Activated CD8-positive, alpha-beta memory T cell treated with anti-CD3 and anti-CD28 coated beads for 1 hour (primary cell): ENCODE measurements around the gene FGFR1OP2.
"Not testable (repeated sequence)": the region's sequence is repeated elsewhere in the genome, so short reads cannot be mapped to it uniquely, and the experiment has no call there.

ENCODE experiments used
- DNase-seq, 2 donors: peaks; one replicate each; pipeline ENCODE4 v3.0.0-alpha.2; 2020; ENCODE audit warnings: low read depth in 1 of 2; ENCODE audit errors: extremely low read depth in 1 of 2

Gene FGFR1OP2

GRCh38 chr12:26940516-26941214 lies 2.4 kb downstream of the FGFR1OP2 start:
- DNase-seq: no peak

- DNase-seq: no peak
Observed at GRCh38 chr12:26941215-26941594, 2.9 kb downstream of the FGFR1OP2 start.

DNA sequence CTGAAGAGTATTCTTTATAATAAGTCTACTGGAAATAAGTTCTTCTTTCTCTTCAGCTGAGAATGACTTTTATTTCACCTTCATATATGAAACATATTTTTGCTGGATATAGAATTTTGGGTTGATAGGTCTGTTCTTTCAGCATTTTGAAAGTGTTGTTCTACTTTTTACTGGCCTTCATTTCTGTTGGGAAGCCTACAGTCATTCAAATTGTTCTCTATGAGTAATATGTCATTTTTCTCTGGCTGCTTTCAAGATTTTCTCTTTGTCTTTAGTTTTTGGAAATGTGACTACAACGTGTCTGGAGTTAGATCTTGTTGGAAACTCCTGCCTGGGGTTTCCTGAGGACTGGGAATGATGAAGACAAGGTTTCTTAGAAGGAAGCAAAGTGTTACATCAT lies 10.0 kb downstream of the FGFR1OP2 start:
- no peak for DNase-seq

DNA sequence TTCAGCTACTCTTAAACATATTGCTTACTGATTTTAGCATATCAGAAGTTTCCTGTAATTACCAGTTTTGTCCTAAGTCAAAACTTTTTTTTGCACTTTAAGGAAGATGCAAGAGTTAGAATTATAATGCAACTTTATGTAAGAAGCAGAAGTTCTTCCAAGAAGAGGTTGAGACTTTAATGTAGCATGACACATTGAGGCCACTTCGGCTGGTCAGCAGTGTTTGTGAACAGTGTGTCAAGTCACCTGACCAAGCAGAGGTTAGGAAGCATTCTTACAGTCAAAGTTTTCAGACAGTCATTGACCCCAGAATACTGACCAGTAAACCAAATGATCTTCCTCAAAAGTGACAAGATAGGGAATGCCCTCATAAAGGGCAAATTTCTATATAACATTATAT lies 15.2 kb downstream of the FGFR1OP2 start:
- DNase-seq: no peak

- no peak for DNase-seq
Observed at GRCh38 chr12:26954027-26954426, 15.8 kb downstream of the FGFR1OP2 start.

- DNase-seq: not testable (repeated sequence)
Observed at GRCh38 chr12:26961391-26961790, 23.1 kb downstream of the FGFR1OP2 start.

- no peak for DNase-seq
Observed at GRCh38 chr12:26961803-26962202, 23.5 kb downstream of the FGFR1OP2 start.

GRCh38 chr12:26963413-26963812 lies 25.1 kb downstream of the FGFR1OP2 start:
- no peak for DNase-seq

DNA sequence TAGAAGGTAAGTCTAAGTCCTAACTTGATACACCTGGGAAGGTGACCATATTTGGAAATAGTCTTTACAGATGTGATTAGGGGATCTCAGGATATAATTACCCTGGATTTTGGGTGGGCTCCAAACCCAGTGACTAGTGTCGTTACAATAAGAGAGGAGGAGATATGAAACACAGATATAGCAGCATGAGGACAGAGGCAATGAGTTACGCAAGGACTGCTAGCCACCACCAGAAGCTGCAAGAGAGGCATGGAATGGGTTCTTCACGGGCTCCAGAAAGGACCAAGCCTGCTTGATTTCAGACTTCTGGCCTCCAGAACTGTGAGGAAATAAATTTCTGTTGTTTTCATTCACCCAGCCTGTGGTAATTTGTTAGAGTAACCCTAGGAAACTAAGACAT lies 28.6 kb downstream of the FGFR1OP2 start:
- DNase-seq: no peak

DNA sequence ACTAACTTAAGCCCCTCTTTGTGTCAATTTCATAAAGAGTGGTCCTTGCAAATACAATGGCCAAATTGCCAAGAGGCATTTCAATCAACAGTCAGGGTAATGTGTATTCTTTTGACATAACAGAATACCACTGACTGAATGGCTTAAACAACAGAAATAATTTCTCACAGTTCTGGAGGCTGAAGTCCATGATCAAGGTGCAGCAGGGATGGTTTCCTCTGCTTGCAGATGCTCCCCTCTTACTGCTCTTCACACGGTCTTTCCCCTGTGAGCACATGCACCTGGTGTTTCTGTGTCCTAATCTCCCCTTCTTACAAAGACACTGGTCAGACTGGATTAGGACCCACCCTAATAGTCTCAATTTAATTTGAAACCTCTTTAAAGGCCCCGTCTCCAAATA lies 31.9 kb downstream of the FGFR1OP2 start:
- DNase-seq: no peak

DNA sequence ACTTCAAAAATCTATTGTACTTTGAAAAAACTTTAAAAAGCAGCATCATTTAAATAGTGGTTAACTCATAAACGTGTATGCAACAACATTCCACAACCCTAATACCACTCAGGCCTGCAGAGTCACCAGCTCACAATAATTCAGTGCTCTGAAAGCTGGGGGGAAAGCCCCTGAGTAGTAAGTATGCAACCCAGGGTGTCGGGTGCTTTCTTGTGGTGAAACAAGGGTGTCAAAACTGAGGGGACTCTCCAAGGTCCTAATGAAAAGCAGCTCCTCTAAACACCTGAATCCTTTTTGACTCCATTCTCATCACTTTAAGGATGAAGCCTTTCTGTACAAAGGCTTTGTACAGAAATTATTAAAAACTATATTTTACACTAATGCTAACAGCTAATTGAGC lies 33.7 kb downstream of the FGFR1OP2 start:
- peak; percentile 10 to 24 for DNase-seq

DNA sequence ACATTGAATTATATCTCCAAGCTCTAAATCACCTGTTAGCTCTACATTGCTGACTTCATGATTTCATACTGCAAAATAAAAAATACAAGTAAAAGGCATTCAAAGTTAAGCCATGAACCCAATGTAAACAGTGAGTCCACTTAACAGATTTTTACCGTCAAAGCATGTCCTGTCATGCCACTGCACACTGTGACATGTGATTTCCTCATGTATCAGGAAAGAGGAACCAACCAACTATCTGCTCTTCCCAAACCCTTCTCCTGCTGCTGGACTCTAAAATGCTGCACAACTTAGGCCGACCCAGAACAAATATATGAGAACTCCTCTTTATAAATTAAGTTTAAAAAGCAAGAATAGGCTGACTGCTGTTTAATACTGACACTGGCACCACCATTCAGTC lies 38.4 kb downstream of the FGFR1OP2 start:
- no peak for DNase-seq

- DNase-seq: no peak
Observed at GRCh38 chr12:26978801-26979200, 40.5 kb downstream of the FGFR1OP2 start.

- DNase-seq: no peak
Observed at GRCh38 chr12:26979733-26980132, 41.5 kb downstream of the FGFR1OP2 start.

- DNase-seq: no peak
Observed at GRCh38 chr12:26982866-26983265, 44.6 kb downstream of the FGFR1OP2 start.

DNA sequence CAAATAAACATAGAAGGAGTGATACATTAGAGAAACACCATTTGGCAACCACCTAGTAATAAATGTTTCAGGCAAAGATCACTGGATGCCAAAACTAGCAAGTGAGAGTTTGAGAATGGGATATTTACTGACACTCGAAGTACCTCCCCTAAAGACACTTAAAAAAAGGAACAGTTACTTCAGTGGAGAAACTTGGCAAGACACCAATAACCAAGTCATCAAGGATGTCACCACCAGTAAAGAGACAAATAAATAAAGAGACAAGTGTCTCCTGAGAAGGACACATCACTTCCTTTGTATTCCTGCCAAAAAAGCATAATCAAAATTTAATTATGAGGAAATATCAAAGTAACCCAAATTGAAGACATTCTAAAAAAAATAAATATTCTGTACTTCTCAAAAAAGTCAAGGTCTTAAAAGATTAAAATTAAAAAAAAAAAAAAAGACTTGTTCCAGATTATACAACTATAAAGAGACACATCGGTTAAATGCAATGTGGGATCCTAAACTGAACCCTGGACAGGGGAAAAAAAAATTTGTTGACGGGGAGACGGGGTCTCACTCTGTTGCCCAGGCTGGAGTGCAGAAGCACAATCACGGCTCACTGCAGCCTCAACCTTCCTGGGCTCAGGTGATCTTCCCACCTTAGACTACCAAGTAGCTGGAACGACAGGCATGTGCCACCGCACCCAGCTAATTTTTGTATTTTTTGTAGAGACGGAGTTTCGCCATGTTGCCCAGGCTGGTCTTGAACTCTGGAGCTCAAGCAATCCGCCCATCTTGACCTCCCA lies 49.6 kb downstream of the FGFR1OP2 start:
- no peak for DNase-seq

DNA sequence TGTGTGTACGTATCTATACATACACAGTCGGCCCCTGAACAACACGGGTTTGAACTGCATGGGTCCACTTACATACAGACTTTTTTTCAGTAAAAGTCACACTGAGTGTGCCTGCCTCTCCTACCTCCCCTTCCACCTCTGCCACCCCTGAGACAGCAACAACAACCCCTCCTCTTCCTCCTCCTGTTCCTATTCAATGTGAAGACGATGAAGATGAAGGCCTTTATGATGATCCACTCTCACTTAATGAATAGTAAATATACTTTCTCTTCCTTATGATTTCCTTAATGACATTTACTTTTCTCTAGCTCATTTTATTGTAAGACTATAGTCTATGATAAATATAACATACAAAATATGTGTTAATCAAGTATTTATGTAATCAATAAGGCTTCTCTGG lies 50.4 kb downstream of the FGFR1OP2 start:
- DNase-seq: no peak

DNA sequence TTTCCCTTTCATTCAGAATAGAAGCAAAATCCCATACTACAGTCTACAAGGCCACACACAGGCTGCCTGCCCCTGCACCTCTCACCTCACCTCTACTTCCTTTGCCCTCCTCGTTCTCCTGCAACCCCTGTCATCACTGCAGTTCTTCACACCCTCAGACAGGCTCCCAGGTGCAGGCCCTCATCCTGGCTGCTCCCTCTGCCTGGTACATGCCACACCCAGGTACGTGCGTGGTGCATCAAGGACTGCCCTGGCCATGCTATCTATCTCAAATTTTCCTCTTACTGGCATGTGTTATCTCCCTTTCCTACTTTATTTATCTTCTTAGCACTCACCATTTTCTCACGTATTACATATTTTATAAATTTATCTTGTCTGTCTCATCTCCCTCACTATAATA lies 51.6 kb downstream of the FGFR1OP2 start:
- DNase-seq: no peak

DNA sequence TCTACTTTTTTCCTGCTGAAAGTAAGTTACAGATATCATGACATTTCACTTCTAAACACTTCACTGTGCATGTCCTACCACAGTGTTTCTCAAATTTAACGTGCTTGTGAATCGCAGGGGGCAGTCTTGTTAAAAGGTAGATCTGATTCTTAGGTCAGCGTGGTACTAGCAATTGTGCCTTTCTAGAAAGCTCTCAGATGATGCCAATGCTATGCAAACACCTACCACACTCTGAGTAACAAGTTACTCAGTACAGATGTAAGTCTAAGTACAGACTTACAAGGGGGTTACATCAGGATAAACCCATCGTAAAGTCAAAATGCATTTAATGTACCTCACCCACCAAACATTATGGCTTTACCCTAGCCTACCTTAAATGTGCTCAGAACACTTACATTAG lies 53.6 kb downstream of the FGFR1OP2 start:
- DNase-seq: no peak

DNA sequence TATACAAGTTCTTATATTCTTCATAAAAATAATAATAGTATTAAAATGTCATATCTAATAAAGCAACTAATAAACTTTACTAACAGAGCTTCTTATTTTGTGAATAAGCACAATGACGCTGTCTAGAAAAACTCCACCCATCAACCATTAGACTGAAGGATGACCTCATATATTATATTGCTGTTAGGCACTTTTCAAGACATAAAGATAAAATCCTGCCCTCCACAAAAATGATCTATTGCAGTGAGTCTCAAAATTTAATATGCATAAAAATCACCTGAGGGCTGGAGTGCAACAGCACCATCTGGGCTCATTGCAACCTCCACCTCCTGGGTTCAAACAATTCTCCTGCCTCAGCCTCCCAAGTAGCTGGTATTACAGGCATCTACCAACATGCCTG lies 55.8 kb downstream of the FGFR1OP2 start:
- no peak for DNase-seq

DNA sequence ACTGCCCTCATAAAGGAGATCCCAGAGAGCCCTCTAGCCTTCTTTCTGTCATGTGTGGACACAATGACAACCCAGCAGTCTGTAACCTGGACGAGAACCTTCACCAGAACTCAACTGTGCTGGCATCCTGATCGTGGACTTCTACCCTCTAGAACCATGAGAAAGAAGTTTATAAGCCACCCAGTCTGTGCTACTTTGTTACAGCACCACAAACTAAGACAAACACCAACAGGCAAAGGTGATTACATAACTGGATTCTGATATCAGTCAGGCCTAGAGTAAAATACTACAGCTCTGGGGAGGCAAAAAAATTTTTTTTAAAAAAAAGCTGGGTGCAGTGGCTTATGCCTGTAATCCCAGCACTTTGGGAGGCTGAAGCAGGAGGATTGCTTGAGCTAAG lies 57.4 kb downstream of the FGFR1OP2 start:
- DNase-seq: no peak

- no peak for DNase-seq
Observed at GRCh38 chr12:26997003-26997402, 58.7 kb downstream of the FGFR1OP2 start.

- DNase-seq: no peak
Observed at GRCh38 chr12:27000961-27001360, 62.7 kb downstream of the FGFR1OP2 start.
